Ectodermal cell (in vitro differentiated cells): ENCODE data around the gene SAMD9.
"Not testable (repeated sequence)": the region's sequence is repeated elsewhere in the genome, so short reads cannot be mapped to it uniquely, and the experiment has no call there.

Experiments
- H3K27ac ChIP-seq: 2 replicates; pipeline ENCODE4 v1.7.0; 2013; ENCODE audit warnings: mild to moderate bottlenecking, low read depth, low read length; ENCODE audit not compliant: insufficient read depth, poor library complexity, severe bottlenecking
- H3K27me3 ChIP-seq: 2 replicates; pipeline ENCODE4 v1.7.0; 2013; ENCODE audit warnings: mild to moderate bottlenecking, low read length; ENCODE audit not compliant: insufficient read depth, control insufficient read depth, poor library complexity, severe bottlenecking
- H3K36me3 ChIP-seq: one replicate; pipeline ENCODE4 v1.7.0; 2013; ENCODE audit warnings: low read length; ENCODE audit not compliant: control insufficient read depth, insufficient read depth
- H3K4me1 ChIP-seq: one replicate; pipeline ENCODE4 v1.7.0; 2013; ENCODE audit warnings: low read length; ENCODE audit not compliant: control insufficient read depth, insufficient read depth
- H3K4me3 ChIP-seq: 2 replicates; pipeline ENCODE4 v1.7.0; 2013; ENCODE audit warnings: low read depth, low read length, control low read depth; ENCODE audit not compliant: insufficient read depth
- H3K9me3 ChIP-seq: 2 replicates; pipeline ENCODE4 v1.7.0; 2013; ENCODE audit warnings: mild to moderate bottlenecking, low read length, moderate library complexity; ENCODE audit not compliant: control insufficient read depth
- WGBS, 2 experiments: methylation state at CpG; one replicate each; pipeline ENCODE4 v1.1.7; 2013; ENCODE audit warnings: missing lambda C conversion rate in 2 of 2; 5-methylcytosine and 5-hydroxymethylcytosine counted together

The SAMD9 gene

GRCh38 chr7:93147363-93147762, 29.6 kb upstream of the SAMD9 start:
- Histone ChIP-seq H3K4me3 (no peak overlapping the region), H3K27me3 (no peaks in the 10 kb centered on the region), H3K9me3 (no peaks in the 10 kb centered on the region), H3K27ac (no peak overlapping the region), H3K36me3 (no peaks in the 10 kb centered on the region), H3K4me1 (peaks cover 2% of the 10 kb centered on the region)
- 76 to 89% methylated on average over 3 of the region's 3 CpGs for WGBS, 2 experiments

GRCh38 chr7:93146472-93147141, 28.8 kb upstream of the SAMD9 start:
- Histone ChIP-seq H3K4me1 (peaks cover 2% of the 10 kb centered on the region), H3K27me3 (no peaks in the 10 kb centered on the region), H3K4me3 (no peak overlapping the region), H3K36me3 (no peaks in the 10 kb centered on the region), H3K27ac (no peak overlapping the region), H3K9me3 (no peaks in the 10 kb centered on the region)
- 79 to 86% methylated on average over 5 of the region's 5 CpGs for WGBS, 2 experiments

GRCh38 chr7:93146036-93146435, 28.3 kb upstream of the SAMD9 start:
- Histone ChIP-seq H3K9me3 (no peaks in the 10 kb centered on the region), H3K27ac (no peak overlapping the region), H3K4me3 (no peak overlapping the region), H3K27me3 (no peaks in the 10 kb centered on the region), H3K4me1 (peaks cover 2% of the 10 kb centered on the region), H3K36me3 (no peaks in the 10 kb centered on the region)
- 48 to 51% methylated on average over 1 of the region's 1 CpG for WGBS, 2 experiments

GRCh38 chr7:93145354-93145753, 27.6 kb upstream of the SAMD9 start:
- WGBS, 2 experiments: 86 to 97% methylated on average over 3 of the region's 3 CpGs
- Histone ChIP-seq H3K9me3 (no peaks in the 10 kb centered on the region), H3K27ac (no peak overlapping the region), H3K4me3 (no peak overlapping the region), H3K36me3 (no peaks in the 10 kb centered on the region), H3K27me3 (no peaks in the 10 kb centered on the region), H3K4me1 (peaks cover 2% of the 10 kb centered on the region)

- H3K9me3 ChIP-seq: no peaks in the 10 kb centered on the region
- no peaks in the 10 kb centered on the region for H3K27me3 ChIP-seq
- 100% methylated on average over 1 of the region's 1 CpG for WGBS, 2 experiments
- no peak overlapping the region for H3K27ac ChIP-seq
- H3K4me1 ChIP-seq: peaks cover 2% of the 10 kb centered on the region
- no peak overlapping the region for H3K4me3 ChIP-seq
- no peaks in the 10 kb centered on the region for H3K36me3 ChIP-seq
Measured at GRCh38 chr7:93142127-93142526, 24.3 kb upstream of the SAMD9 start.

- Histone ChIP-seq H3K4me1 (no peaks in the 10 kb centered on the region), H3K27me3 (no peaks in the 10 kb centered on the region), H3K4me3 (no peak overlapping the region), H3K36me3 (no peaks in the 10 kb centered on the region), H3K9me3 (no peaks in the 10 kb centered on the region), H3K27ac (no peak overlapping the region)
- 88% methylated on average over 3 of the region's 3 CpGs for WGBS, 2 experiments
Measured at GRCh38 chr7:93140582-93141191, 22.9 kb upstream of the SAMD9 start.

- H3K4me3 ChIP-seq: no peak overlapping the region
- 89 to 92% methylated on average over 3 to 4 of the region's 4 CpGs for WGBS, 2 experiments
Measured at GRCh38 chr7:93138576-93138975, 20.8 kb upstream of the SAMD9 start.

GRCh38 chr7:93133005-93133404, 15.2 kb upstream of the SAMD9 start:
- Histone ChIP-seq H3K27me3 (no peaks in the 10 kb centered on the region), H3K27ac (no peak overlapping the region)

More at GRCh38 chr7:93138576-93138975, 20.8 kb upstream of the SAMD9 start:
- H3K4me1 ChIP-seq: no peaks in the 10 kb centered on the region
- no peaks in the 10 kb centered on the region for H3K36me3 ChIP-seq
- no peak overlapping the region for H3K27ac ChIP-seq
- H3K9me3 ChIP-seq: no peaks in the 10 kb centered on the region
- no peaks in the 10 kb centered on the region for H3K27me3 ChIP-seq

GRCh38 chr7:93132216-93132615, 14.4 kb upstream of the SAMD9 start:
- no peaks in the 10 kb centered on the region for H3K4me1 ChIP-seq
- WGBS, 2 experiments: 86 to 94% methylated on average over 2 to 3 of the region's 3 CpGs
- no peak overlapping the region for H3K27ac ChIP-seq
- H3K36me3 ChIP-seq: no peaks in the 10 kb centered on the region
- H3K9me3 ChIP-seq: no peaks in the 10 kb centered on the region
- no peak overlapping the region for H3K4me3 ChIP-seq
- no peaks in the 10 kb centered on the region for H3K27me3 ChIP-seq

More at GRCh38 chr7:93133005-93133404, 15.2 kb upstream of the SAMD9 start:
- 92% methylated on average over 1 of the region's 1 CpG; no CpG with 5 or more reads in 1 of the 2 experiments for WGBS, 2 experiments
- Histone ChIP-seq H3K36me3 (no peaks in the 10 kb centered on the region), H3K4me3 (no peak overlapping the region), H3K4me1 (no peaks in the 10 kb centered on the region), H3K9me3 (no peaks in the 10 kb centered on the region)

GRCh38 chr7:93126954-93127353, 9.2 kb upstream of the SAMD9 start:
- not testable (repeated sequence) for H3K36me3 ChIP-seq, H3K27me3 ChIP-seq, H3K4me1 ChIP-seq, H3K27ac ChIP-seq, H3K9me3 ChIP-seq, H3K4me3 ChIP-seq
- 92 to 100% methylated on average over 1 of the region's 1 CpG for WGBS, 2 experiments
